AG04449 (cell line): Measurements from ENCODE around the gene SYNCRIP.
"Not testable (repeated sequence)": the region's sequence is repeated elsewhere in the genome, so short reads cannot be mapped to it uniquely, and the experiment has no call there.

Experiments
- CTCF ChIA-PET: fragments of 350-600 bp; formaldehyde crosslinking; extraction: SDS; loops from one replicate; lab custom pipeline; 2021; ENCODE audit warnings: antibody characterized with exemption; lab: Yijun Ruan, JAX
- POLR2A ChIA-PET: fragments of 400-600, 350-600 bp; formaldehyde crosslinking; extraction: SDS; loops from one replicate; lab custom pipeline; 2020; ENCODE audit warnings: antibody characterized with exemption, inconsistent platforms; lab: Yijun Ruan, JAX
- DNase-seq: peaks from one replicate; pipeline ENCODE4 v3.0.0-alpha.2; 2010; ENCODE audit warnings: low read depth, low spot score
- H3K4me3 ChIP-seq: 2 replicates; pipeline ENCODE4 v1.5.1; 2011; ENCODE audit warnings: low read depth, mild to moderate bottlenecking, control low read depth, low read length
- CTCF ChIP-seq: IDR thresholded peaks from one replicate; pipeline ENCODE4 v1.5.1; 2011; ENCODE audit warnings: mild to moderate bottlenecking, moderate library complexity, low read length, control low read depth, inconsistent platforms; ENCODE audit not compliant: insufficient read depth; ENCODE audit errors: missing control alignments

The SYNCRIP gene

GRCh38 chr6:85637579-85637978, 5.1 kb downstream of the SYNCRIP start:
- DNase-seq, result no peak
- TF ChIP-seq CTCF, result no peak
- POLR2A ChIA-PET, result interaction anchor here (0.6 to 9.2 kb wide), 2 partner anchors 27 to 39 kb away, joined by 3 to 337 read pairs; no protein-coding TSS in a partner anchor
- CTCF ChIA-PET, result interaction anchor here (1.4 kb wide), 1 partner anchor 9 kb away, joined by 4 read pairs; no protein-coding TSS in a partner anchor
- no peak overlapping the region for H3K4me3 ChIP-seq

GRCh38 chr6:85632164-85632942, 10.3 kb downstream of the SYNCRIP start:
- ChIA-PET CTCF (interaction anchor here (0.8 kb wide), 1 partner anchor 10 kb away, joined by 3 read pairs; the partner anchor contains the start of gene SYNCRIP), POLR2A (interaction anchor here (0.5 to 0.7 kb wide), 2 partner anchors 28 to 40 kb away, joined by 5 read pairs; no protein-coding TSS in a partner anchor)
- no peak overlapping the region for H3K4me3 ChIP-seq
- no peak for DNase-seq
- TF ChIP-seq CTCF, result no peak

- CTCF ChIA-PET, H3K4me3 ChIP-seq, DNase-seq: not testable (repeated sequence)
- POLR2A ChIA-PET, result interaction anchor here (0.9 to 1.0 kb wide), 3 partner anchors 9 to 47 kb away, joined by 3 to 5 read pairs (median 4); partner anchors contain the start of gene SYNCRIP
Observed at GRCh38 chr6:85631117-85631516, 11.6 kb downstream of the SYNCRIP start.

- ChIA-PET CTCF (interaction anchor here (0.8 kb wide), 1 partner anchor 10 kb away, joined by 4 read pairs; no protein-coding TSS in a partner anchor), POLR2A (no interaction called here)
- DNase-seq, result no peak
- no peak for TF ChIP-seq CTCF
- no peak overlapping the region for H3K4me3 ChIP-seq
Observed at GRCh38 chr6:85628353-85628752, 14.3 kb downstream of the SYNCRIP start.

GRCh38 chr6:85620308-85620707, 22.4 kb downstream of the SYNCRIP start:
- CTCF ChIA-PET, result no interaction called here

GRCh38 chr6:85614780-85615179, 27.9 kb downstream of the SYNCRIP start:
- TF ChIP-seq CTCF, result no peak
- CTCF ChIA-PET, result no interaction called here

More at GRCh38 chr6:85620308-85620707, 22.4 kb downstream of the SYNCRIP start:
- H3K4me3 ChIP-seq, result no peak overlapping the region
- peak; percentile 17 for DNase-seq
- POLR2A ChIA-PET, result interaction anchor here (0.5 to 0.6 kb wide), 2 partner anchors 25 to 26 kb away, joined by 3 read pairs; no protein-coding TSS in a partner anchor
- TF ChIP-seq CTCF, result no peak

More at GRCh38 chr6:85614780-85615179, 27.9 kb downstream of the SYNCRIP start:
- POLR2A ChIA-PET, result no interaction called here
- H3K4me3 ChIP-seq, result no peak overlapping the region
- DNase-seq, result no peak
